Heart left ventricle (tissue), 13 donors: ENCODE measurements around the gene MSL1.

Experiments
- CTCF ChIP-seq, 12 donors: fragments of 200-600 bp; sonication (generic) in 4 of 12; IDR thresholded peaks; one replicate each; pipeline versions ENCODE4 v1.5.0 to v1.8.0; 2018 to 2022; ENCODE audit warnings: antibody characterized with exemption in 12 of 12, mild to moderate bottlenecking in 5 of 12
- POLR2A ChIP-seq, 2 donors: fragments of 450-650 bp; IDR thresholded peaks; one replicate each; pipeline ENCODE4 v1.6.1; 2017; ENCODE audit warnings: antibody characterized with exemption in 2 of 2, mild to moderate bottlenecking in 2 of 2, moderate library complexity in 2 of 2
- donor health status: ischemic (EF 13 %, LVEDD 7.1; RV severe dilation, severe dysfunction).
- donor health status: DM: no; HTN: yes; CAD: no.
- donor health status: DM: no; HTN: no; CAD: no.
- donor health status: ischemic (EF 25% LVEDD 6.9; RV normal size, moderate dysfunction).
- donor health status: ischemic (EF 25% LVEDD 5.7; RV mildly dilated, moderate dysfunction).
- donor health status: ischemic (EF 35%, LVEDD 5.7; RV mildly dilated, moderate dysfunction).
- donor health status: nonischemic (EF 11% LVEDD 7.7; RV severe dilation, severe dysfunction).
- donor health status: DM: yes; HTN: yes; CAD: no.
- donor health status: PGD.
- donor health status: ischemic (EF 29% LVEDD 5.4; RV normal size, mild dysfunction).
- donor health status: nonischemic (EF 23%, LVEDD 6.1; RV moderate dilation, normal function).

- no peak for TF ChIP-seq CTCF (IDR thresholded peaks at IDR 0.05)
- no peak for TF ChIP-seq POLR2A (IDR thresholded peaks at IDR 0.05)
Measured at GRCh38 chr17:40108970-40109824, 12.6 kb upstream of the MSL1 start.
